GM23338 (cell line): ENCODE results near the gene RUNDC3A. TPM values are rescaled to one million over a fixed set of nuclear protein-coding genes. Genes with fewer than 3 reads are reported as not detected.
"Not testable (repeated sequence)": the region's sequence is repeated elsewhere in the genome, so short reads cannot be mapped to it uniquely, and the experiment has no call there.

Experiments used
- ATAC-seq: fragments of 200-7000 bp; cut with Tn5 transposase; 3 replicates; pipeline ENCODE4 v1.9.1; 2020
- DNase-seq: peaks from one replicate; pipeline ENCODE4 v3.0.0-alpha.2; 2015; ENCODE audit warnings: low spot score
- H2AFZ ChIP-seq: fragments of 200-600 bp; sonication (generic); 2 replicates; pipeline ENCODE4 v1.8.0; 2016; ENCODE audit warnings: antibody characterized with exemption, mild to moderate bottlenecking, moderate library complexity
- H3F3A ChIP-seq: fragments of 200-600 bp; sonication (generic); replicated peaks from 2 replicates; pipeline ENCODE4 v1.8.0; 2017; ENCODE audit warnings: antibody characterized with exemption, mixed run types, low read depth
- H3K27ac ChIP-seq: fragments of 200-600 bp; sonication (generic); 2 replicates; pipeline ENCODE4 v1.6.1; 2016; ENCODE audit warnings: low read depth
- H3K27me3 ChIP-seq: fragments of 200-600 bp; sonication (generic); 2 replicates; pipeline ENCODE4 v1.8.0; 2016; ENCODE audit warnings: mild to moderate bottlenecking, mixed run types, moderate library complexity; ENCODE audit not compliant: insufficient read depth
- H3K36me3 ChIP-seq: fragments of 200-600 bp; sonication (generic); 2 replicates; pipeline ENCODE4 v1.8.0; 2016; ENCODE audit warnings: mild to moderate bottlenecking; ENCODE audit not compliant: insufficient read depth
- H3K4me1 ChIP-seq: fragments of 200-600 bp; sonication (generic); 2 replicates; pipeline ENCODE4 v1.8.0; 2016; ENCODE audit warnings: mild to moderate bottlenecking, moderate library complexity; ENCODE audit not compliant: insufficient read depth
- H3K4me2 ChIP-seq: fragments of 200-600 bp; sonication (generic); 2 replicates; pipeline ENCODE4 v1.7.1; 2017; ENCODE audit warnings: mixed run types
- H3K4me3 ChIP-seq: fragments of 200-600 bp; sonication (generic); 2 replicates; pipeline ENCODE4 v1.6.1; 2016; ENCODE audit warnings: mixed run types
- H3K79me2 ChIP-seq: fragments of 200-600 bp; sonication (generic); replicated peaks from 2 replicates; pipeline ENCODE4 v1.8.0; 2017; ENCODE audit warnings: mild to moderate bottlenecking; ENCODE audit not compliant: insufficient read depth
- H3K9me2 ChIP-seq: fragments of 200-600 bp; sonication (generic); 2 replicates; pipeline ENCODE4 v1.8.0; 2017; ENCODE audit not compliant: insufficient read depth
- H4K20me1 ChIP-seq: fragments of 200-600 bp; sonication (generic); replicated peaks from 2 replicates; pipeline ENCODE4 v1.8.0; 2017; ENCODE audit warnings: mild to moderate bottlenecking; ENCODE audit not compliant: insufficient read depth
- H3K27ac Mint-ChIP-seq: 2 replicates; pipeline ENCODE4 v1.8.0; 2020; ENCODE audit warnings: inconsistent platforms, mild to moderate bottlenecking, moderate library complexity, mixed read lengths
- H3K27me3 Mint-ChIP-seq: 3 replicates; pipeline ENCODE4 v1.8.0; 2022; ENCODE audit warnings: low read depth, mild to moderate bottlenecking, moderate library complexity, mixed read lengths, inconsistent platforms; ENCODE audit not compliant: insufficient read depth, poor library complexity
- H3K36me3 Mint-ChIP-seq: 3 replicates; pipeline ENCODE4 v1.8.0; 2021; ENCODE audit warnings: low read depth, mild to moderate bottlenecking, inconsistent platforms, moderate library complexity, mixed read lengths
- H3K4me1 Mint-ChIP-seq: 3 replicates; pipeline ENCODE4 v1.8.0; 2020; ENCODE audit warnings: mild to moderate bottlenecking, inconsistent platforms, mixed read lengths
- H3K4me3 Mint-ChIP-seq: 3 replicates; pipeline ENCODE4 v1.8.0; 2021; ENCODE audit warnings: moderate library complexity, mild to moderate bottlenecking, inconsistent platforms, mixed read lengths
- H3K9me3 Mint-ChIP-seq: 3 replicates; pipeline ENCODE4 v1.8.0; 2020; ENCODE audit warnings: moderate library complexity, mild to moderate bottlenecking, inconsistent platforms, mixed read lengths
- CREB1 ChIP-seq: fragments of 250-450 bp; sonication (Bioruptor Pico); IDR thresholded peaks from 2 replicates; pipeline ENCODE4 v1.5.0; 2020; ENCODE audit warnings: low read depth, mild to moderate bottlenecking, moderate library complexity
- EZH2phosphoT487 ChIP-seq: fragments of 200-600 bp; sonication (generic); IDR thresholded peaks from one replicate; pipeline ENCODE4 v1.8.1; 2018; ENCODE audit warnings: antibody characterized with exemption; ENCODE audit not compliant: unreplicated experiment
- NANOG ChIP-seq: IDR thresholded peaks from 2 replicates; pipeline ENCODE4 v1.6.1; 2016; ENCODE audit warnings: antibody characterized with exemption, borderline replicate concordance
- STAT1 ChIP-seq: IDR thresholded peaks from one replicate; pipeline ENCODE4 v1.6.1; 2016; ENCODE audit warnings: antibody characterized with exemption; ENCODE audit not compliant: unreplicated experiment
- ZNF331 ChIP-seq: fragments of 250-450 bp; sonication (Bioruptor Pico); IDR thresholded peaks from 2 replicates; pipeline ENCODE4 v1.5.0; 2020; ENCODE audit warnings: low read depth, mild to moderate bottlenecking, moderate library complexity
- polyA plus RNA-seq: library from polyadenylated mRNA; unstranded; fragments of >200 nt; fragmentation: Nextera tagmentation; extraction: Ambion mirVana; gene quantifications from 2 replicates; pipeline ENCODE4 v1.2.1, GENCODE V29; 2016
- total RNA-seq: library from RNA; depleted of rRNA; stranded (reverse); fragments of >200 nt; shearing (Covaris generic); gene quantifications from 2 replicates; pipeline ENCODE4 v1.2.3, GENCODE V29; 2014
- TF ChIP-seq, protein P1 (sequence below): IDR thresholded peaks from 2 replicates; pipeline ENCODE4 v1.6.1; 2016; ENCODE audit warnings: antibody characterized with exemption
- TF ChIP-seq, protein P2 (sequence below): IDR thresholded peaks from one replicate; pipeline ENCODE4 v1.6.1; 2018; ENCODE audit warnings: antibody characterized with exemption; ENCODE audit not compliant: unreplicated experiment

RUNDC3A gene
- total and polyA plus RNA-seq, 2 experiments from 2014 or later = 3.7 to 5.5 TPM

DNA sequence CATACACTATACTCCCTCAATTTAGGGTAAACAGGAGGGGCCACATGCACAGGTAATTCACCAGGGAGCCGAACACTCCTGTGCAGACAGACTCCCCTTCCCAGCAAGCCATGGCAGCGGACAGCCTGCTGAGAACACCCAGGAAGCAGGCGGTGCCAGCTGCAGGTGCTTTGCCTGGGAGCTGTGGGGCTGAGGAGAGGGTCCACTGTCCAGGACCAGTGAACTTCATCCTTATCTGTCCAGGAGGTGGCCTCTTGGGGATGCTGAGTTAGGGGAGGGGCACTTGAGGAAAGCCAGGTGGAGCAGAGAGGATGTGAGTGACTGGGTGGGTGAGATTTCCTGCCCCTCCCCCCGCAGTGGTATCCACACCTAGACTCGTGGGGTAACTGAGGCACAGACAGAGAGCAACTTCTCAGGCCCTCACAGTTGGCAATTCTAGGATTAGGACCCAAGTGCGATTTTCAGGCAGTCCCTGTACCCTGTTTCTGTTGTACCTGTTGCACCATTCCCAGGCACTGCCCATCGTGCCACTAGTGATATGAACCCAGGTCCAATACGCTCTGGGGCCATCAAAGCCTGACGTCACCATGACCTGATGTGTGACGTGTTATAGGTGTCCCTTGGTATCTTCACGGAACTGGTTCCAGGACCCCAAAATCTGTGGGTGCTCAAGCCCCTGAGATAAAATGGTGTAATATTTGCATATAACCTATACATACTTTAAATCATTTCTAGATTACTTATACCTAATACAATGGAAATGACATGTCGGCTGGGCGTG is 37.9 kb downstream of the RUNDC3A start:
- no peak for DNase-seq
- Histone ChIP-seq H3K4me3 (peak overlapping the region; percentile 63), H3F3A (0 out of 2 replicates have a peak, but pooled peaks cover 3% of the 10 kb centered on the region), H3K36me3 (no peaks in the 10 kb centered on the region), H3K27ac (no peak overlapping the region), H3K79me2 (peaks cover 4% of the 10 kb centered on the region; the same call in 1 of the 2 replicates), H4K20me1 (no peaks in the 10 kb centered on the region), H3K4me1 (peaks cover 4% of the 10 kb centered on the region; the same call in 1 of the 2 replicates), H2AFZ (no peak overlapping the region), H3K9me2 (no peaks in the 10 kb centered on the region), H3K4me2 (peak overlapping the region; percentile 93), H3K27me3 (no peaks in the 10 kb centered on the region)
- no peak for TF ChIP-seq EZH2phosphoT487
- no peak for TF ChIP-seq CREB1 (CRISPR knock-in tag)
- no peak for TF ChIP-seq STAT1
- no peak for TF ChIP-seq NANOG
- no peak for TF ChIP-seq ZNF331
- Mint-ChIP-seq H3K4me1 (peaks cover 8% of the 10 kb centered on the region; the same call in 2 of the 3 replicates), H3K36me3 (no peaks in the 10 kb centered on the region), H3K27ac (no peak overlapping the region), H3K27me3 (peaks cover 15% of the 10 kb centered on the region), H3K4me3 (peak overlapping the region; percentile 93), H3K9me3 (peaks cover 3% of the 10 kb centered on the region; the same call in 1 of the 3 replicates)
- ATAC-seq = no peak

DNA sequence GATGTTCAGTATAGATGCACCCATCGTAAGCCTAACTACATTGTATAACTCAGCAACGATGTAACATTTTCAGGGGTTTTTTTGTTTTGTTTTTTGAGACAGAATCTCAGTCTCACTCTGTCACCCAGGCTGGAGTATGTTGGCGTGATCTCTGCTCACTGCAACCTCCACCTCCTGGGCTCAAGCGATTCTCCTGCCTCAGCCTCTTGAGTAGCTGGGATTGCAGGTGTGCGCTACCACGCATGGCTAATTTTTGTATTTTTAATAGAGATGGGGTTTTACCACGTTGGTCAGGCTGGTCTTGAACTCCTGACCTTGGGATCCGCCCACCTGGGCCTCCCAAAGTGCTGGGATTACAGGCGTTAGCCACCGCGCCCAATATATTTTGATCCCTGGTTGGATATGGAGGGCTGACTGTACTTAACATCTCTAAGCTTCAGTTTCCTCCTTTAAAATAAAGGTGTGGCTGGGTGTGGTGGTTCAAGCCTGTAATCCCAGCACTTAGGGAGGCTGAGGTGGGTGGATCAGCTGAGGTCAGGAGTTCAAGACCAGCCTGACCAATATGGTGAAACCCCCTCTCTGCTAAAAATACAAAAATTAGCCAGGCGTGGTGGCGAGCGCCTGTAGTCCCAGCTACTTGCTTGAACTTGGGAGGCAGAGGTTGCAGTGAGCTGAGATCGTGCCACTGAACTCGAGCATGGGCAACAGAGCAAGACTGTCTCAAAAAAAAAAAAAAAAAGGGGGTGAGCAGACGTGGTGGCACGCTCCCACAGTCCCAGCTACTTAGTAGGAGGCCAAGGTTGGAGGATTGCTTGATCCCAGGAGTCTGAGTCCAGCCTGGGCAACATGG is 39.0 kb downstream of the RUNDC3A start:
- not testable (repeated sequence) for H3K4me2 ChIP-seq, H3K27me3 ChIP-seq, H3K9me2 ChIP-seq, ATAC-seq, DNase-seq, H3K79me2 ChIP-seq, H2AFZ ChIP-seq, H3K4me1 Mint-ChIP-seq, H3K9me3 Mint-ChIP-seq, H3K27ac Mint-ChIP-seq, H3K36me3 Mint-ChIP-seq, H3K36me3 ChIP-seq, H3K4me3 ChIP-seq, H3K27ac ChIP-seq, H4K20me1 ChIP-seq, H3F3A ChIP-seq, H3K4me3 Mint-ChIP-seq, H3K4me1 ChIP-seq
- peaks cover 17% of the 10 kb centered on the region for H3K27me3 Mint-ChIP-seq

DNA sequence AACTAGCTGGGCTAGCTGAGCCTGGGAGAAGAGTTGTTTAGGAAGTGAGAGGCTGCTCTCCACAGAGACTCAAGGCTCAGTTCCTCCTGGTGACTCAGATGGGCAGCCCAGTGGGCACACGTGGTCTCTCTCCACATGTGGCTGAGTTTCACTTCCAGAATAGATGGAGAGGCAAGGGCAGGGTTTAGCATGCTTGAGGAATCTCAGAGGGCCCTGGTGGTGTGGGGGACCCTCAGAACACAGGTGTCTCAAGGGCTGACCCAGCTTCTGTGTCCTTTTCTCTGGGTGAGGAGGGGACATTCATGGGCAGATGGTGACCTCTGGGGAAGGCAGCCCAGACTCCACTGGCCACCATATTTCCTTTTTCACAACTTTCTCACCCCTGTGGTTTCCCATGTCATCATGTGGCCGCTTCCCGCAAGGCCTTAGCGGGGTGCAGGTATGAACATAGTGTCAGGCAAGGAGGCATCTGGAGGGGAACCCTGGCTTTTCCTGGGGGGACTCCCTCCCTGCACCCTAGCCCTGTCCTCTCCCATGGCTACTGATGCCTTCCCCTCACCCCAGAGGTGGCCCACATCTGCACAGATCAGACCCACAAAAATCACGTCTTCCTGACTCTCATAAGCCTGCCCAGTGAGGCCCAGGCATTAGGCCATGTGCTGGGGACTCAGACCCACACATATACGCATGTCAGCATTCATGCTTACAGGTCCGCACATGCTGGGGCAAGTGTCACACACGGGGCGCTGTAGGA is 40.0 kb downstream of the RUNDC3A start:
- Mint-ChIP-seq H3K27ac (no peak overlapping the region), H3K9me3 (peaks cover 3% of the 10 kb centered on the region; the same call in 1 of the 3 replicates), H3K4me3 (no peak overlapping the region), H3K4me1 (peaks cover 12% of the 10 kb centered on the region), H3K36me3 (peaks cover 8% of the 10 kb centered on the region; the same call in 2 of the 3 replicates), H3K27me3 (peaks cover 26% of the 10 kb centered on the region)
- no peak overlapping the region for H3K4me2 ChIP-seq
- no peaks in the 10 kb centered on the region for H3K9me2 ChIP-seq
- peaks cover 3% of the 10 kb centered on the region; the same call in 1 of the 2 replicates for H4K20me1 ChIP-seq
- H3K27ac ChIP-seq = no peak overlapping the region
- H3K4me1 ChIP-seq = peaks cover 7% of the 10 kb centered on the region; the same call in 1 of the 2 replicates
- ATAC-seq (no peak), DNase-seq (no peak)
- no peak overlapping the region for H2AFZ ChIP-seq
- no peak overlapping the region for H3K4me3 ChIP-seq
- H3K79me2 ChIP-seq = peaks cover 4% of the 10 kb centered on the region; the same call in 1 of the 2 replicates
- peaks cover 3% of the 10 kb centered on the region; the same call in 1 of the 2 replicates for H3F3A ChIP-seq
- peaks cover 6% of the 10 kb centered on the region; the same call in 1 of the 2 replicates for H3K27me3 ChIP-seq
- H3K36me3 ChIP-seq = no peaks in the 10 kb centered on the region
- TF ChIP-seq, protein P1, sequence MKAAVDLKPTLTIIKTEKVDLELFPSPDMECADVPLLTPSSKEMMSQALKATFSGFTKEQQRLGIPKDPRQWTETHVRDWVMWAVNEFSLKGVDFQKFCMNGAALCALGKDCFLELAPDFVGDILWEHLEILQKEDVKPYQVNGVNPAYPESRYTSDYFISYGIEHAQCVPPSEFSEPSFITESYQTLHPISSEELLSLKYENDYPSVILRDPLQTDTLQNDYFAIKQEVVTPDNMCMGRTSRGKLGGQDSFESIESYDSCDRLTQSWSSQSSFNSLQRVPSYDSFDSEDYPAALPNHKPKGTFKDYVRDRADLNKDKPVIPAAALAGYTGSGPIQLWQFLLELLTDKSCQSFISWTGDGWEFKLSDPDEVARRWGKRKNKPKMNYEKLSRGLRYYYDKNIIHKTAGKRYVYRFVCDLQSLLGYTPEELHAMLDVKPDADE = no peak
- TF ChIP-seq, protein P2, sequence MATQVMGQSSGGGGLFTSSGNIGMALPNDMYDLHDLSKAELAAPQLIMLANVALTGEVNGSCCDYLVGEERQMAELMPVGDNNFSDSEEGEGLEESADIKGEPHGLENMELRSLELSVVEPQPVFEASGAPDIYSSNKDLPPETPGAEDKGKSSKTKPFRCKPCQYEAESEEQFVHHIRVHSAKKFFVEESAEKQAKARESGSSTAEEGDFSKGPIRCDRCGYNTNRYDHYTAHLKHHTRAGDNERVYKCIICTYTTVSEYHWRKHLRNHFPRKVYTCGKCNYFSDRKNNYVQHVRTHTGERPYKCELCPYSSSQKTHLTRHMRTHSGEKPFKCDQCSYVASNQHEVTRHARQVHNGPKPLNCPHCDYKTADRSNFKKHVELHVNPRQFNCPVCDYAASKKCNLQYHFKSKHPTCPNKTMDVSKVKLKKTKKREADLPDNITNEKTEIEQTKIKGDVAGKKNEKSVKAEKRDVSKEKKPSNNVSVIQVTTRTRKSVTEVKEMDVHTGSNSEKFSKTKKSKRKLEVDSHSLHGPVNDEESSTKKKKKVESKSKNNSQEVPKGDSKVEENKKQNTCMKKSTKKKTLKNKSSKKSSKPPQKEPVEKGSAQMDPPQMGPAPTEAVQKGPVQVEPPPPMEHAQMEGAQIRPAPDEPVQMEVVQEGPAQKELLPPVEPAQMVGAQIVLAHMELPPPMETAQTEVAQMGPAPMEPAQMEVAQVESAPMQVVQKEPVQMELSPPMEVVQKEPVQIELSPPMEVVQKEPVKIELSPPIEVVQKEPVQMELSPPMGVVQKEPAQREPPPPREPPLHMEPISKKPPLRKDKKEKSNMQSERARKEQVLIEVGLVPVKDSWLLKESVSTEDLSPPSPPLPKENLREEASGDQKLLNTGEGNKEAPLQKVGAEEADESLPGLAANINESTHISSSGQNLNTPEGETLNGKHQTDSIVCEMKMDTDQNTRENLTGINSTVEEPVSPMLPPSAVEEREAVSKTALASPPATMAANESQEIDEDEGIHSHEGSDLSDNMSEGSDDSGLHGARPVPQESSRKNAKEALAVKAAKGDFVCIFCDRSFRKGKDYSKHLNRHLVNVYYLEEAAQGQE = no peak
